Upper lobe of left lung (tissue), 6 donors: ENCODE measurements around the gene MRPS23. TPM values are rescaled to one million over a fixed set of nuclear protein-coding genes. Genes with fewer than 3 reads are reported as not detected.

Experiments used
- ATAC-seq, 2 donors: fragments of 200-7000 bp; cut with Tn5 transposase; one replicate each; pipeline ENCODE4 v1.9.1; 2022; ENCODE audit warnings: mild to moderate bottlenecking in 2 of 2, moderate library complexity in 2 of 2; ENCODE audit not compliant: low FRiP score in 2 of 2
- DNase-seq, 2 donors: peaks; one replicate each; pipeline ENCODE4 v3.0.0-alpha.2; 2019 to 2020
- H3K27ac ChIP-seq, 4 donors: fragments of 200-600 bp; sonication (generic); one replicate each; pipeline ENCODE4 v1.5.1; 2016 to 2019
- H3K27me3 ChIP-seq, 4 donors: fragments of 200-600 bp; sonication (generic); one replicate each; pipeline ENCODE4 v1.5.1; 2017 to 2019
- H3K36me3 ChIP-seq, 4 donors: fragments of 200-600 bp; sonication (generic); one replicate each; pipeline ENCODE4 v1.5.1; 2016 to 2019
- H3K4me1 ChIP-seq, 4 donors: fragments of 200-600 bp; sonication (generic); one replicate each; pipeline ENCODE4 v1.5.1; 2018 to 2019
- H3K4me3 ChIP-seq, 4 donors: fragments of 200-600 bp; sonication (generic); one replicate each; pipeline ENCODE4 v1.5.1; 2017 to 2019; ENCODE audit warnings: mild to moderate bottlenecking in 2 of 4, moderate library complexity in 1 of 4
- H3K9me3 ChIP-seq, 4 donors: fragments of 200-600 bp; sonication (generic); one replicate each; pipeline ENCODE4 v1.5.1; 2018 to 2019
- CTCF ChIP-seq, 6 experiments: fragments of 450-650 bp in 4 of 6; fragments of 200-600 bp in 2 of 6; sonication (generic) in 2 of 6; IDR thresholded peaks; one replicate each; pipeline ENCODE4 v1.5.1; 2016 to 2019; ENCODE audit warnings: antibody characterized with exemption in 6 of 6
- EP300 ChIP-seq, 4 donors: sonication (generic); formaldehyde crosslinking; IDR thresholded peaks; one replicate each; pipeline ENCODE4 v1.5.1; 2017; ENCODE audit warnings: antibody characterized with exemption in 4 of 4, control low read depth in 2 of 4
- POLR2A ChIP-seq, 4 donors: fragments of 450-650 bp; IDR thresholded peaks; one replicate each; pipeline ENCODE4 v1.5.1; 2016 to 2017; ENCODE audit warnings: antibody characterized with exemption in 4 of 4, mild to moderate bottlenecking in 2 of 4
- POLR2AphosphoS5 ChIP-seq, 2 donors: sonication (generic); formaldehyde crosslinking; IDR thresholded peaks; one replicate each; pipeline ENCODE4 v1.5.1; 2017; ENCODE audit warnings: antibody characterized with exemption in 2 of 2
- WGBS, 2 donors: methylation state at CpG; one replicate each; pipeline ENCODE4 v1.1.5; 2017 to 2018; 5-methylcytosine and 5-hydroxymethylcytosine counted together
- total RNA-seq, 6 donors: library from RNA; depleted of rRNA in 4 of 6; stranded (reverse); fragments of >200 nt in 4 of 6; gene quantifications; one replicate each; pipeline versions ENCODE4 v1.1.0 to v1.2.1, GENCODE V29; 2016 to 2021
- donor health status: DM: no; HTN: no; CAD: no; lungs with moderate emphysema.
- donor health status: DM: no; HTN: yes; CAD: no; lungs with severe emphysema.

MRPS23 gene
- total RNA-seq, 6 donors from 2014 or later, result 11.4 to 50.6 (median 19.1) TPM

- Histone ChIP-seq H3K27ac (no peak overlapping the region), H3K4me3 (no peak overlapping the region), H3K36me3 (peaks cover 6 to 54% (median 20%) of the 10 kb centered on the region in 4 donors), H3K9me3 (no peaks in the 10 kb centered on the region), H3K27me3 (no peaks in the 10 kb centered on the region), H3K4me1 (peaks cover 0 to 3% (median 1%) of the 10 kb centered on the region in 4 donors)
- DNase-seq (no peak), ATAC-seq (no peak)
- TF ChIP-seq EP300 (IDR thresholded peaks at IDR 0.05) (no peak), CTCF (IDR thresholded peaks at IDR 0.05) (no peak), POLR2A (IDR thresholded peaks at IDR 0.05) (no peak)
- 61 to 81% methylated on average over 4 of the region's 4 CpGs for WGBS, 2 donors
These were observed 11.4 kb downstream of the MRPS23 start for GRCh38 chr17:57838453-57838852.

- H3K4me1 ChIP-seq, result peaks cover 3 to 18% (median 11%) of the 10 kb centered on the region in 4 donors
- no peaks in the 10 kb centered on the region for H3K27me3 ChIP-seq
- H3K36me3 ChIP-seq, result peaks cover 6 to 33% (median 18%) of the 10 kb centered on the region in 4 donors
- 92% methylated on average over 2 of the region's 2 CpGs for WGBS, 2 donors
- no peak overlapping the region for H3K4me3 ChIP-seq
- no peak overlapping the region for H3K27ac ChIP-seq
- TF ChIP-seq POLR2AphosphoS5 (IDR thresholded peaks at IDR 0.05), result no peak
- TF ChIP-seq EP300 (IDR thresholded peaks at IDR 0.05), result no peak
- TF ChIP-seq POLR2A (IDR thresholded peaks at IDR 0.05), result no peak
- TF ChIP-seq CTCF (IDR thresholded peaks at IDR 0.05), result no peak
- DNase-seq, result no peak
- no peaks in the 10 kb centered on the region for H3K9me3 ChIP-seq
- no peak for ATAC-seq
These were observed 14.4 kb downstream of the MRPS23 start for GRCh38 chr17:57835333-57835900.

GRCh38 chr17:57834146-57834741 lies 15.6 kb downstream of the MRPS23 start:
- Histone ChIP-seq H3K9me3 (no peaks in the 10 kb centered on the region), H3K4me3 (no peak overlapping the region), H3K4me1 (peaks cover 3 to 18% (median 11%) of the 10 kb centered on the region in 4 donors), H3K36me3 (peaks cover 0 to 22% (median 9%) of the 10 kb centered on the region in 4 donors), H3K27me3 (no peaks in the 10 kb centered on the region), H3K27ac (no peak overlapping the region)
- DNase-seq (no peak), ATAC-seq (no peak)
- TF ChIP-seq EP300 (IDR thresholded peaks at IDR 0.05), result no peak
- TF ChIP-seq CTCF (IDR thresholded peaks at IDR 0.05), result peak in 1 of 6 experiments; percentile 10
- WGBS, 2 donors, result 66 to 76% methylated on average over 12 to 13 of the region's 13 CpGs

- no peaks in the 10 kb centered on the region for H3K27me3 ChIP-seq
- peak overlapping the region in 3 of 4 donors; percentile 4 to 26 (median 21) for H3K27ac ChIP-seq
- peaks cover 0 to 13% (median under 1%) of the 10 kb centered on the region in 4 donors for H3K36me3 ChIP-seq
- peak; percentile 79 to 94 for ATAC-seq
- 10 to 11% methylated on average over 13 of the region's 13 CpGs for WGBS, 2 donors
- TF ChIP-seq POLR2A (IDR thresholded peaks at IDR 0.05), result no peak
- peak; percentile 59 to 79 (median 74) for TF ChIP-seq CTCF (IDR thresholded peaks at IDR 0.05)
- no peak for TF ChIP-seq EP300 (IDR thresholded peaks at IDR 0.05)
- TF ChIP-seq POLR2AphosphoS5 (IDR thresholded peaks at IDR 0.05), result peak in 1 of 2 donors; percentile 5
- H3K4me1 ChIP-seq, result peaks cover 3 to 18% (median 11%) of the 10 kb centered on the region in 4 donors
- DNase-seq, result peak in 1 of 2 donors; percentile 60
- peak overlapping the region in 3 of 4 donors; percentile 29 to 48 (median 48) for H3K4me3 ChIP-seq
- H3K9me3 ChIP-seq, result no peaks in the 10 kb centered on the region
These were observed 16.5 kb downstream of the MRPS23 start for GRCh38 chr17:57833179-57833939.
